Sigmoid colon (tissue), 7 donors: ENCODE measurements around the gene MADD. TPM values are rescaled to one million over a fixed set of nuclear protein-coding genes. Genes with fewer than 3 reads are reported as not detected.

Experiments
- DNase-seq: peaks from one replicate; pipeline ENCODE4 v3.0.0-alpha.2; 2019
- H3K27ac ChIP-seq, 4 donors: fragments of 200-600 bp; sonication (generic); one replicate each; pipeline ENCODE4 v1.5.1; 2016 to 2019; ENCODE audit warnings: mild to moderate bottlenecking in 1 of 4
- H3K27me3 ChIP-seq, 3 donors: fragments of 200-600 bp; sonication (generic); one replicate each; pipeline ENCODE4 v1.5.1; 2019; ENCODE audit warnings: mild to moderate bottlenecking in 1 of 3
- H3K36me3 ChIP-seq, 4 donors: fragments of 200-600 bp; sonication (generic); one replicate each; pipeline ENCODE4 v1.5.1; 2016 to 2019
- H3K4me1 ChIP-seq, 4 donors: fragments of 200-600 bp; sonication (generic); one replicate each; pipeline ENCODE4 v1.5.1; 2017 to 2019
- H3K4me3 ChIP-seq, 4 donors: fragments of 200-600 bp; sonication (generic); one replicate each; pipeline ENCODE4 v1.5.1; 2017 to 2019; ENCODE audit warnings: mild to moderate bottlenecking in 2 of 4, moderate library complexity in 1 of 4
- H3K9me3 ChIP-seq, 4 donors: fragments of 200-600 bp in 3 of 4; sonication (generic) in 3 of 4; one replicate each; pipeline versions ENCODE4 v1.5.1 to v1.6.1; 2013 to 2019
- EP300 ChIP-seq, 4 donors: sonication (generic); formaldehyde crosslinking; IDR thresholded peaks; one replicate each; pipeline ENCODE4 v1.6.1; 2017; ENCODE audit warnings: antibody characterized with exemption in 4 of 4
- POLR2A ChIP-seq, 2 donors: fragments of 450-650 bp; IDR thresholded peaks; one replicate each; pipeline ENCODE4 v1.6.1; 2016; ENCODE audit warnings: antibody characterized with exemption in 2 of 2, mild to moderate bottlenecking in 2 of 2, moderate library complexity in 2 of 2
- POLR2AphosphoS5 ChIP-seq, 4 donors: sonication (generic); formaldehyde crosslinking; IDR thresholded peaks; one replicate each; pipeline ENCODE4 v1.6.1; 2017; ENCODE audit warnings: antibody characterized with exemption in 4 of 4
- WGBS, 2 donors: extraction: QIAGEN DNeasy Blood & Tissue Kit; methylation state at CpG; one replicate each; pipeline ENCODE4 v1.1.7; 2013; 5-methylcytosine and 5-hydroxymethylcytosine counted together
- intact Hi-C: fragments of 100-400 bp; cut with DNase I; formaldehyde crosslinking; loops from one replicate; pipeline ENCODE4 v1.15.1; 2023
- polyA plus RNA-seq, 3 donors: library from polyadenylated mRNA; stranded (reverse); fragments of 200-250 nt; gene quantifications; one replicate each; pipeline ENCODE4 v1.2.3, GENCODE V29; 2013
- total RNA-seq, 4 donors: library from RNA; depleted of rRNA; stranded (reverse); fragments of >200 nt; gene quantifications; one replicate each; pipeline ENCODE4 v1.1.0, GENCODE V29; 2016
- TF ChIP-seq, protein P1 (sequence below), 4 experiments: fragments of 450-650 bp in 3 of 4; fragments of 200-600 bp in 1 of 4; IDR thresholded peaks; one replicate each; pipeline ENCODE4 v1.5.1; 2016 to 2019; ENCODE audit warnings: antibody characterized with exemption in 4 of 4, mild to moderate bottlenecking in 3 of 4, moderate library complexity in 2 of 4
- donor health status: healthy with polysubstance abuse.
- donor health status: Bipolar disorder and iron deficiency.
- donor health status: healthy.

Gene MADD
- total and polyA plus RNA-seq, 7 donors, result 18.6 to 55.7 (median 32.5) TPM

DNA sequence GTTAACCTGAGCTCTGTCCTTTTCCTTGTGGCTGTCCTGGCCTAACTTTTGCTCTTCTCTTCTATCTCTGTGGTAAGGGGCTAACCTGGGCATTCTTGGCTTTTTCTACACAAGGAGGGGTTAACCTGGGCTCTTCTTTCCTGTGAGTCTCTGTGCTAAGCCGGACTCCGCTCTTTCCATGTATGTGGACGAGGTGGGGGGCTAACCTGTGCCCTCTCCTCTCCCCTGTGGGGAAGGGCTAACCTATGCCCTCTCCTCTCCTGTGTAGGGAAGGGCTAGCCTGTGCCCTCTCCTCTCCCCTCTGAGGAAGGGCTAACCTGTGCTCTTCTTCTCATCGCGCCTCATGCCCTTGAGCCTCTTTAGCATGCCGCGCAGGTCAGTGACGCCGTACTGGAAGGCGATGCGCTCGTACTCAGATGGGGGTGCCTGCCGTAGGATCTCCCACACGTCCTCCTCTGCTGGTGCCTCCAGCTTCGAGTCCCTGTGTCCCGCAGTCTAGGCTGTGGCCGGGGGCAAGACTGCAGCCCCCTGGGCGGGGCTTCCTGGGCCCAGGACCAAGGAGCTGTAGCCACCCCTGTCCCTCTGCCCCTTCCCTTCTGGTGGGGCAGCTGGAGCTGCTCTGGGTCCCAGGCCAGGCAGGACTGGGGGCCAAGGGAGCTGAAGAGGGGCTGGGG, 76.1 kb downstream of the MADD start:
- Histone ChIP-seq H3K9me3 (no peaks in the 10 kb centered on the region), H3K27ac (no peak overlapping the region), H3K27me3 (no peaks in the 10 kb centered on the region), H3K4me3 (no peak overlapping the region), H3K36me3 (no peaks in the 10 kb centered on the region), H3K4me1 (no peaks in the 10 kb centered on the region)
- intact Hi-C loops, result no loop called here
- DNase-seq, result no peak
- 83 to 90% methylated on average over 18 of the region's 18 CpGs for WGBS, 2 donors
- TF ChIP-seq POLR2AphosphoS5 (IDR thresholded peaks at IDR 0.05) (no peak), EP300 (IDR thresholded peaks at IDR 0.05) (no peak), POLR2A (IDR thresholded peaks at IDR 0.05) (no peak)

GRCh38 chr11:47347137-47347536, 77.2 kb downstream of the MADD start:
- intact Hi-C loops, result no loop called here
- TF ChIP-seq EP300 (IDR thresholded peaks at IDR 0.05), result no peak
- no peak for TF ChIP-seq POLR2A (IDR thresholded peaks at IDR 0.05)
- TF ChIP-seq POLR2AphosphoS5 (IDR thresholded peaks at IDR 0.05), result no peak
- TF ChIP-seq, protein P1, sequence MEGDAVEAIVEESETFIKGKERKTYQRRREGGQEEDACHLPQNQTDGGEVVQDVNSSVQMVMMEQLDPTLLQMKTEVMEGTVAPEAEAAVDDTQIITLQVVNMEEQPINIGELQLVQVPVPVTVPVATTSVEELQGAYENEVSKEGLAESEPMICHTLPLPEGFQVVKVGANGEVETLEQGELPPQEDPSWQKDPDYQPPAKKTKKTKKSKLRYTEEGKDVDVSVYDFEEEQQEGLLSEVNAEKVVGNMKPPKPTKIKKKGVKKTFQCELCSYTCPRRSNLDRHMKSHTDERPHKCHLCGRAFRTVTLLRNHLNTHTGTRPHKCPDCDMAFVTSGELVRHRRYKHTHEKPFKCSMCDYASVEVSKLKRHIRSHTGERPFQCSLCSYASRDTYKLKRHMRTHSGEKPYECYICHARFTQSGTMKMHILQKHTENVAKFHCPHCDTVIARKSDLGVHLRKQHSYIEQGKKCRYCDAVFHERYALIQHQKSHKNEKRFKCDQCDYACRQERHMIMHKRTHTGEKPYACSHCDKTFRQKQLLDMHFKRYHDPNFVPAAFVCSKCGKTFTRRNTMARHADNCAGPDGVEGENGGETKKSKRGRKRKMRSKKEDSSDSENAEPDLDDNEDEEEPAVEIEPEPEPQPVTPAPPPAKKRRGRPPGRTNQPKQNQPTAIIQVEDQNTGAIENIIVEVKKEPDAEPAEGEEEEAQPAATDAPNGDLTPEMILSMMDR (IDR thresholded peaks at IDR 0.05), result no peak
- no peaks in the 10 kb centered on the region for H3K36me3 ChIP-seq
- no peak for DNase-seq
- no peak overlapping the region for H3K4me3 ChIP-seq
- WGBS, 2 donors, result 74 to 77% methylated on average over 5 of the region's 5 CpGs
- H3K9me3 ChIP-seq, result no peaks in the 10 kb centered on the region
- H3K4me1 ChIP-seq, result no peaks in the 10 kb centered on the region
- no peaks in the 10 kb centered on the region for H3K27me3 ChIP-seq
- H3K27ac ChIP-seq, result no peak overlapping the region

DNA sequence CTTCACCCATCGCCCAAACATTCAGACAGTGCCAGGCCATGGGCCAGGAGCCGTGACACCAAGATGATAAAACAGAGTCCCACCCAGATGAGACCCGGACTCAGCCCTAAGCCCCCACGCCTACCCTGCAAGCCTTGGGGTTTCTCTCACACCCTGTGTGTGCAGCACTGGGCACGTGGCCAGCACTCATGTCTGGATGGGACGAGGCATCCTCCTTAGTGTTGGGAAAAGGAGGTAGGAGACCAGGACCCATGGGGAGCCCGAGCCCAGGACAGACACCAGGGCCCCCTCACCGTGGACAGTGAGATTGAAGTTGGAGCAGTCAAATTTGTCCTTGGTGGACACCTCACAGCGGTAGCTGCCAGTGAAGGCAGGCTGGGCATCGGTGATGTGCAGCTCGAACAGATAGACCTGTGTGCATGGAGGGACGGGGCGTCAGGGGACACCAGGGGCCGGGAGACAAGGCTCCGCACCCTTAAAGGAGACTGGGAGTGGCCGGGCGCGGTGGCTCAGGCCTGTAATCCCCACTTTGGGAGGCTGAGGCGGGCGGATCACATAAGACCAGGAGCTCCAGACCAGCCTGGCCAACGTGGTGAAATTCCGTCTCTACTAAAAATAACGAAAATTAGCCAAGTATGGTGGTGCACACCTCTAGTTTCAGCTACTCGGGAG, 78.3 kb downstream of the MADD start:
- no peak overlapping the region for H3K4me3 ChIP-seq
- TF ChIP-seq POLR2AphosphoS5 (IDR thresholded peaks at IDR 0.05) (no peak), EP300 (IDR thresholded peaks at IDR 0.05) (no peak), POLR2A (IDR thresholded peaks at IDR 0.05) (no peak)
- TF ChIP-seq, protein P1 (IDR thresholded peaks at IDR 0.05), result no peak
- intact Hi-C loops, result no loop called here
- H3K9me3 ChIP-seq, result no peaks in the 10 kb centered on the region
- no peak for DNase-seq
- H3K27me3 ChIP-seq, result no peaks in the 10 kb centered on the region
- no peak overlapping the region for H3K27ac ChIP-seq
- H3K4me1 ChIP-seq, result no peaks in the 10 kb centered on the region
- 65 to 85% methylated on average over 24 of the region's 24 CpGs for WGBS, 2 donors
- no peaks in the 10 kb centered on the region for H3K36me3 ChIP-seq

DNA sequence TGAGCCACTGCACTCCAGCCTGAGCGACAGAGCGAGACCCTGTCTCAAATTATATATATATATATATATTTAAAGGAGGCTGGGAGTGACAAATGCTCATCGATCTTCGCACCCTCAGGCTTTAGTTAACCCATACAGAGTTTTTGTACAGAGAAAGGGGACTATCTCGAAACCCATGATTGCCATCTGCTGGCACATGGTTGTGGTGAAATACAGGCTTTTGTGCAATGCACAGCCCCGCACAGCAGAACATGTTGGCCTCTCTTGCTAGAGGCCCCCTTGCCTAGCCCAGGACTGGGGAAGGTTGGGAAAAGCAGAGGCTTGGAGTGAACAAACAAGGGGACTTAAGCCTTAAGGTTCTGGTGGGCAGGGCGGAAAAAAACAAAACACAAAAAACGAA, 78.9 kb downstream of the MADD start:
- H3K27ac ChIP-seq, result no peak overlapping the region
- intact Hi-C loops, result no loop called here
- no peaks in the 10 kb centered on the region for H3K27me3 ChIP-seq
- WGBS, 2 donors, result 67 to 78% methylated on average over 8 of the region's 8 CpGs
- no peak overlapping the region for H3K4me3 ChIP-seq
- no peaks in the 10 kb centered on the region for H3K36me3 ChIP-seq
- no peaks in the 10 kb centered on the region for H3K9me3 ChIP-seq
- TF ChIP-seq EP300 (IDR thresholded peaks at IDR 0.05) (no peak), POLR2AphosphoS5 (IDR thresholded peaks at IDR 0.05) (no peak), POLR2A (IDR thresholded peaks at IDR 0.05) (no peak)
- TF ChIP-seq, protein P1 (IDR thresholded peaks at IDR 0.05), result no peak
- DNase-seq, result no peak
- H3K4me1 ChIP-seq, result no peaks in the 10 kb centered on the region

- Histone ChIP-seq H3K9me3 (no peaks in the 10 kb centered on the region), H3K27ac (no peak overlapping the region), H3K36me3 (no peaks in the 10 kb centered on the region), H3K4me3 (no peak overlapping the region), H3K4me1 (peaks cover 0 to 2% (median 2%) of the 10 kb centered on the region in 4 donors), H3K27me3 (no peaks in the 10 kb centered on the region)
- intact Hi-C loops, result loop anchor here (5.0 to 10.0 kb wide), 2 partner anchors 92 to 465 kb away; partner anchors contain the start of gene NR1H3
- TF ChIP-seq POLR2A (IDR thresholded peaks at IDR 0.05) (no peak), POLR2AphosphoS5 (IDR thresholded peaks at IDR 0.05) (no peak), EP300 (IDR thresholded peaks at IDR 0.05) (no peak)
- TF ChIP-seq, protein P1 (IDR thresholded peaks at IDR 0.05), result no peak
- 93 to 94% methylated on average over 23 of the region's 23 CpGs for WGBS, 2 donors
- DNase-seq, result no peak
Measured at GRCh38 chr11:47349521-47350095, 79.7 kb downstream of the MADD start.
